ENCODE results near the gene PARP9.

The PARP9 gene

GRCh38 chr3:122587572-122587971 is 23.5 kb upstream of the PARP9 start:
- Histone ChIP-seq H3K27ac (ENCODE audit: low read depth, low read length, poor library complexity, severe bottlenecking) (no peak overlapping the region), H3K27me3 (ENCODE audit: insufficient read depth, low read length) (no peaks in the 10 kb centered on the region), H3F3A (ENCODE audit: insufficient read depth, low read length) (no peaks in the 10 kb centered on the region), H2AFZ (ENCODE audit: low read length) (no peak overlapping the region), H3K79me2 (ENCODE audit: insufficient read depth, low read length) (no peaks in the 10 kb centered on the region), H4K20me1 (ENCODE audit: insufficient read depth, low read length) (no peaks in the 10 kb centered on the region), H3K4me3 (ENCODE audit: low read depth, low read length, poor library complexity, severe bottlenecking) (no peak overlapping the region), H3K9ac (ENCODE audit: low read length) (no peak overlapping the region), H3K4me2 (ENCODE audit: low read length) (no peak overlapping the region), H3K9me2 (ENCODE audit: low read depth, low read length) (no peaks in the 10 kb centered on the region; the same call in 1 of the 2 replicates), H3K9me3 (ENCODE audit: low read length) (peaks cover 8% of the 10 kb centered on the region), H3K4me1 (ENCODE audit: insufficient read depth, low read length, severe bottlenecking) (peaks cover 12% of the 10 kb centered on the region), H3K36me3 (ENCODE audit: insufficient read depth, low read length) (no peaks in the 10 kb centered on the region)
- no peak for TF ChIP-seq CTCF (IDR thresholded peaks at IDR 0.05; ENCODE audit: low read length)
- no peak for TF ChIP-seq EZH2 (IDR thresholded peaks at IDR 0.05; ENCODE audit: borderline replicate concordance, low read length)

GRCh38 chr3:122586773-122587485 is 22.8 kb upstream of the PARP9 start:
- no peaks in the 10 kb centered on the region for H3K79me2 ChIP-seq (ENCODE audit: insufficient read depth, low read length)
- H3K4me2 ChIP-seq (ENCODE audit: low read length) = no peak overlapping the region
- no peak overlapping the region for H3K4me3 ChIP-seq (ENCODE audit: low read depth, low read length, poor library complexity, severe bottlenecking)
- peaks cover 12% of the 10 kb centered on the region for H3K4me1 ChIP-seq (ENCODE audit: insufficient read depth, low read length, severe bottlenecking)
- H3K27me3 ChIP-seq (ENCODE audit: insufficient read depth, low read length) = no peaks in the 10 kb centered on the region
- no peaks in the 10 kb centered on the region for H4K20me1 ChIP-seq (ENCODE audit: insufficient read depth, low read length)
- no peaks in the 10 kb centered on the region for H3F3A ChIP-seq (ENCODE audit: insufficient read depth, low read length)
- TF ChIP-seq EZH2 (IDR thresholded peaks at IDR 0.05; ENCODE audit: borderline replicate concordance, low read length) (no peak), CTCF (IDR thresholded peaks at IDR 0.05; ENCODE audit: low read length) (no peak)
- H3K9me3 ChIP-seq (ENCODE audit: low read length) = peaks cover 15% of the 10 kb centered on the region
- H2AFZ ChIP-seq (ENCODE audit: low read length) = no peak overlapping the region
- no peaks in the 10 kb centered on the region for H3K36me3 ChIP-seq (ENCODE audit: insufficient read depth, low read length)
- H3K9me2 ChIP-seq (ENCODE audit: low read depth, low read length) = no peaks in the 10 kb centered on the region; the same call in 1 of the 2 replicates
- no peak overlapping the region for H3K27ac ChIP-seq (ENCODE audit: low read depth, low read length, poor library complexity, severe bottlenecking)
- no peak overlapping the region for H3K9ac ChIP-seq (ENCODE audit: low read length)

- H2AFZ ChIP-seq (ENCODE audit: low read length) = no peak overlapping the region
- H3K27ac ChIP-seq (ENCODE audit: low read depth, low read length, poor library complexity, severe bottlenecking) = no peak overlapping the region
- no peaks in the 10 kb centered on the region for H3F3A ChIP-seq (ENCODE audit: insufficient read depth, low read length)
- H3K4me2 ChIP-seq (ENCODE audit: low read length) = no peak overlapping the region
- H3K27me3 ChIP-seq (ENCODE audit: insufficient read depth, low read length) = no peaks in the 10 kb centered on the region
- H3K4me3 ChIP-seq (ENCODE audit: low read depth, low read length, poor library complexity, severe bottlenecking) = no peak overlapping the region
- H3K9me2 ChIP-seq (ENCODE audit: low read depth, low read length) = no peaks in the 10 kb centered on the region; the same call in 1 of the 2 replicates
- H4K20me1 ChIP-seq (ENCODE audit: insufficient read depth, low read length) = no peaks in the 10 kb centered on the region
- H3K36me3 ChIP-seq (ENCODE audit: insufficient read depth, low read length) = no peaks in the 10 kb centered on the region
- H3K9me3 ChIP-seq (ENCODE audit: low read length) = peaks cover 23% of the 10 kb centered on the region
- no peak overlapping the region for H3K9ac ChIP-seq (ENCODE audit: low read length)
- no peak for TF ChIP-seq EZH2 (IDR thresholded peaks at IDR 0.05; ENCODE audit: borderline replicate concordance, low read length)
- no peak for TF ChIP-seq CTCF (IDR thresholded peaks at IDR 0.05; ENCODE audit: low read length)
- H3K79me2 ChIP-seq (ENCODE audit: insufficient read depth, low read length) = no peaks in the 10 kb centered on the region
- H3K4me1 ChIP-seq (ENCODE audit: insufficient read depth, low read length, severe bottlenecking) = peaks cover 12% of the 10 kb centered on the region
Measured at GRCh38 chr3:122586098-122586497, 22.0 kb upstream of the PARP9 start.

All from OCI-LY1 (cell line).